Activated naive CD4-positive, alpha-beta T cell treated with anti-CD3 and anti-CD28 coated beads, Interleukin-2, amount 50 U/mL, for 72 hours (primary cell): Measurements from ENCODE around the gene AKNA. TPM values are rescaled to one million over a fixed set of nuclear protein-coding genes. Genes with fewer than 3 reads are reported as not detected.

ENCODE experiments used
- ATAC-seq, 2 donors: fragments of 150-1000 bp; cut with Tn5 transposase; 2 replicates each; pipeline ENCODE4 v1.10.0; 2021; ENCODE audit warnings: mild to moderate bottlenecking in 2 of 2, moderate library complexity in 2 of 2
- DNase-seq, 2 donors: peaks; one replicate each; pipeline ENCODE4 v3.0.0; 2021 to 2022; ENCODE audit warnings: low spot score in 2 of 2
- H3K27ac Mint-ChIP-seq, 2 donors: one replicate each; pipeline ENCODE4 v1.8.0; 2022; ENCODE audit warnings: mild to moderate bottlenecking in 2 of 2, mixed read lengths in 2 of 2
- H3K36me3 Mint-ChIP-seq, 2 donors: one replicate each; pipeline ENCODE4 v1.8.0; 2022; ENCODE audit warnings: mixed read lengths in 2 of 2
- H3K9me3 Mint-ChIP-seq, 2 donors: one replicate each; pipeline ENCODE4 v1.8.0; 2022; ENCODE audit warnings: mixed read lengths in 2 of 2
- total RNA-seq, 2 donors: library from RNA; stranded (reverse); gene quantifications; one replicate each; pipeline ENCODE4 v1.2.3, GENCODE V29; 2022

AKNA gene
- total RNA-seq, 2 donors from 2014 or later = 165 to 174 TPM

DNA sequence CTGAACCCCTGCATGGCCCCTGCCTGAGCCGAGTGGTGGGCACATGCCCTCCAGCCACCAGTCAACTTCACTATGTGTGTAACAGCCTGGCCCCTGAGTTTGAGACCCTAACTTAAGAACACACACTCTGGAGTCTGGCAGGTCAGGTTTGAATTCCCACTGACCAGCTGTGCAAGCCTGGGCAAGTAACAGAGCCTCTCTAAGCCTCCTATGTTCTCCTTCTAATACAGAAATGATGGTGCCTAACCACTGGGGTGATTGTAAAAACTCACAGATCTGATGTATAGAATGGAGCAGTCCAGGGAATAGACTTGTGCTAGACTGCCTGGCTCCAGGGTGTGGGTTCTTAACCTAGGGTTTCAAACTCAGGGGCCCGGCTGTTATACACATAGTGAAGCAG, 16.7 kb upstream of the AKNA start:
- DNase-seq (no peak), ATAC-seq (no peak)
- Mint-ChIP-seq H3K27ac (no peak overlapping the region), H3K36me3 (no peaks in the 10 kb centered on the region), H3K9me3 (no peaks in the 10 kb centered on the region)

DNA sequence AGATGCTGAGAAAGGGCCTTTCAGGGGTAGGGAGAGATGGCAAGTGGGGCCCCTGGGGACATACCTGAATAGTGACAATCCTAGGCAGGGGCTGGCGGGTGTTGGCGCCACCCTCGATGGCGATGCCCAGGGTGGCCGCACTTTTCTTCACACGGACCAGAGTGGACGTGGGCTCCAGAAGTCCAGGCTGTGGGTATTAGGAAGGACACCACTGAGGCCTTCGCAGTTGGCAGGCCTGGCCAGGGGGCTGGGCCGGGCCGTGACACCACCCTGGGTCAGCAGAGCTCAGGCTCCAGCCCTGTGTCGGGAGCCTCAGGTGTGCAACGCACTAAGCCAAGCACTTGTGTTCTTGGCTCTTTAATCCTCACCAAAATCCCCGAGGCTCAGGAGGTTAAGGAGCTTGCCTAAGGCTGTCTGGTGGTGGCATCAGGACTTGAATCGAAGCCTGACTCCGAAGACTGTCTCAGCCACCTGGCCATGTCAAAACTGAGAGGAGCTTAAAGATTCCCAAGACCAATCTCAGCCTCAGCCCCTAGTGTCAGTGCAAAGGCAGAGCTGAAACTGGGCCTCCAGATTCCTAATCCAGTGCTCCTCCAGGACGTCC, 15.5 kb upstream of the AKNA start:
- DNase-seq (no peak), ATAC-seq (no peak)
- Mint-ChIP-seq H3K36me3 (no peaks in the 10 kb centered on the region), H3K27ac (peak overlapping the region in 1 of 2 donors; percentile 46), H3K9me3 (no peaks in the 10 kb centered on the region)

DNA sequence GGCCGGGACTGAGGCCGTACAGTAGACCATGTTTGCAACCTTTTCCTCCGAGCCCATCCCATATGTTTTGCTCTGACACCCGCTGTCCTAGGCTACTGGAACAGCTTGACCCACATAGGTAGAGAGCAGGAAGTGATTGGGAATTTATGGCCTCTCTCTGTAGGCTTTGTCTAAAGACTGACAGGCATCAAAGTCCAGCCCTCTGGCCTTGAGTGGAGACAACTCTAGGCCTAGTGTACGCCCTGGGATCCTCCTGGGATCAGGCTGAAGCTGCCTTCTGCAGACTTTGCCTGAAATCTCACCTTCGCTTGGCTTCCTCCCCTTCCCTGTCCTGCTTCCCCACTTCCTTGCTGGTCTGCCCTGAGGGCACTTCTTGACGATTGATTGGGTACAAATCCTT, 13.6 kb upstream of the AKNA start:
- ATAC-seq (no peak), DNase-seq (no peak)
- Mint-ChIP-seq H3K36me3 (peaks cover 10 to 12% of the 10 kb centered on the region in 2 donors), H3K27ac (no peak overlapping the region), H3K9me3 (no peaks in the 10 kb centered on the region)

DNA sequence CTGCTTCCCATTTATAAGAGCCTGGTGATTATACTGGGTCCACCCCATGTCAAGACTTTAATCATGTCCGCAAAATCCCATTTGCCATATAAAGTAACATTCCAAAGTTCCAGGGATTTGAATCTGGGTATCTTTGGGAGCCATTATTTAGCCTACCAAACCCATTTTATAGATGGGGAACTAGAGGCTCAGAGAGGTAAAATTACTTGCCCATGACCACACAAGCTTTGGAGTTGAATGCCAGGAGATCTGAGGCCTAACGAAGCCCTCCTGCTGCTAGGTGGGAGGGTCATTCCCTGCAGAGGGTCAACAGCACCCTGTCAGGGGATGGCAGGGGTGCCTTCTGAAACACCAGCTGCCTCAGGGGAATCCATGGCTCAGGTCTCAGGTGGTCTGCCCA, 13.0 kb upstream of the AKNA start:
- Mint-ChIP-seq H3K27ac (no peak overlapping the region), H3K9me3 (no peaks in the 10 kb centered on the region), H3K36me3 (peaks cover 10 to 12% of the 10 kb centered on the region in 2 donors)
- no peak for ATAC-seq
- no peak for DNase-seq

DNA sequence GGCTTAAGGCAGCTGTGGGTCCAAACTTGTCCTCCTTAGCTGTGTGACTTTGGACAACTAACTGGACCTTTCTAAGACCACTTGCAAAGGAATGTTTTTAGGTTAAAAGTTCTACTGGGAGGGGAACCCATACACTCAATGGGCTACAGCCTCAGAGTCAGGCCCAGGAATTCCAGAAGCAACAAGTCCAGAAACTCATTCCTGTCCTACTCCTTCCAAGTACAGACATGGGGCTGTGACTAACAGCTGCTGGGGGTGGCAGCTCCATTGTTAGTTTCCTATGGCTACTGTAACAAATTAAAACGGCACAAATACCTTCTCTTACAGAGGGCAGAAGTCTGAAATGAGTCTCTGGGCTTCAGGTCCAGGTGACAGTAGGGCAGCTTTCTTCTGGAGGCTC, 12.4 kb upstream of the AKNA start:
- Mint-ChIP-seq H3K36me3 (peaks cover 10 to 12% of the 10 kb centered on the region in 2 donors), H3K27ac (no peak overlapping the region), H3K9me3 (no peaks in the 10 kb centered on the region)
- DNase-seq = no peak
- ATAC-seq = no peak

DNA sequence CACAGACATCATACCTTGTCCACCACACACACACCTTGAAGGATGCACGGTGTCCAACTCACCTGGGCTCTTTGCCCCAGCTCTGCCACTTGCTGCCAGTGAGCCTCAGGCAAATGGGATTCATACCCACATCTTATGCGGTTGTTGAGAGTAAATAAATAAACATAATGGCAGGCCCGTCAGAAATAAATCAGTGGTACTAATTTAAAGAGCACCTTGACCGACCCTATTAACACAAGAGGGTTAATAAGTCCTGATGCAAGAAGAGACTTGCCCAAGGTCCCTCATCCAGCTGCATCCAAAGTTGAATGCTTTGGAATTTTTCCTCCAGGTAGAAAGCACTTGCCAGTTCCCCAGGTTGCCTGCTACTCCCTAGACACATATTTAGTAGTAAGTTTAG, 11.6 kb upstream of the AKNA start:
- Mint-ChIP-seq H3K36me3 (peaks cover 10 to 12% of the 10 kb centered on the region in 2 donors), H3K27ac (no peak overlapping the region), H3K9me3 (no peaks in the 10 kb centered on the region)
- DNase-seq = no peak
- no peak for ATAC-seq

DNA sequence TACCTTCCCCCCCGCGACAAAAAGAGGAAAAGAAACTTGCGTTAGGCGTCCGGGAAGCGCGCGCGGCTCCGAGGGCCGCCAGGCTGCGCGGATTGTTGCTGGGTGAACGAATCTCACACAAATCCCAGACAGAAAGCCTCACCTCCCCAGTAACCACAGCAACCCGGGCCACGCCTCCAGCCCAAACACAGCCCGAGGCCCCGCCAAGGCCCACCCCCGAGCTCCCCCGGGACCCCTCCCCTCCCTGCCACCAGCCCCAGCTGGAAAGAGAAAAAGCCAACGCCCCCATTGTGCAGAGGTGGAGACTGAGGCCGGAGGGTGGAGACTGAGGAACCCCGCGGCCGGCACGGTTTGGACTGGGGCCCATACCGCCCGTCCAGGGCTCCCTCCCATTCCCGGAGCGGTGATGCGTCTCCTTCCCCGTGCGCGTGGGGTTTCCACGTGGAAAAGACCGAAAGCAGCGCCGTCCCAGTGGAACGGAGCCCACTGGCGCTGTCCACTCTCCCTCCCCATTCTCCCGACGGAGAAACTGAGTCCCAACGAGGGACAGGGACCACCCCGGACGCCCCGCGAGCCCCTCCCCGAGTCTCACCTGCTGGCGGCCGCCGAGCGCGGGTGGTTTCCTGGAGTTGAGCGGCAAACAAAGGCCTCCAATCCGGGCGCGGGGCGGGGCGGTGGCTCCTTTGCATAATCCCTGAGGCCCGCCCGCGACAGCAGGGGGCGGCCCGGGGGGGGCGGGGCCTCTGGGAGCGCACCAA, 10.2 kb upstream of the AKNA start:
- peak; percentile 87 to 89 for ATAC-seq
- Mint-ChIP-seq H3K36me3 (peaks cover 10 to 18% of the 10 kb centered on the region in 2 donors), H3K9me3 (no peaks in the 10 kb centered on the region), H3K27ac (peak overlapping the region; percentile 88 to 95)
- DNase-seq = peak; percentile 96 to 98

DNA sequence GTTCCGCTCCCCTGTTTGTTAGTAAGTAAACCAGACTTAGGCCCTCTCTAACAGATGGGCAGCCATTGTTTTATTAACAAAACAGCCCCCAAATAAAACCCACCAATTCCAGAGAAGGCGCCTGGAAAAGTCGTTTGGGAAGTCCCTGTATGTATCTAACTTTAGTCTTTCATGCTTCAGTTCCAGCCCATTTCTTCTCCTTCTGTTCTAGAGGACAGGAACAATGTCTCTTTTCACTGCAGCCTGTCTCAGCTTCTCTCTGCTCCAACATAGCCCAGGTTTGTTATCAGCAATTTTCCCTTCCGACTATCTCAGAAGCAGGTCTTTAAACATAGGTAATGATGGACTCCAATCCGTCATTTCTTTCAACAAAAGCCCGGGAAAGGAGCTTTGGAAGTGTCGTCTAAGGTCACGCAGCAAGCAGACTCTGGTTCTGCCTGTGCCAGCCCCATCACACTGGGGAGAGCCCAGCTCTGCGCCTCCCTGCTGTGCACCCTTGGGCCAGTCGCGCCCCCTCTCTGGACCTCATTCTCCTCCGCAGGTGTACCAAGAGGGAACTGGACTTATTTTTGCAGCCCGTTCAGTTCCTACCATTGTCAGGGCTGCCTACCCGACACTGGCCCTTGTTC, 9.6 kb upstream of the AKNA start:
- no peak for DNase-seq
- no peaks in the 10 kb centered on the region for H3K9me3 Mint-ChIP-seq
- H3K27ac Mint-ChIP-seq = peak overlapping the region; percentile 88 to 95
- peaks cover 10 to 18% of the 10 kb centered on the region in 2 donors for H3K36me3 Mint-ChIP-seq
- ATAC-seq = peak; percentile 11 to 25

DNA sequence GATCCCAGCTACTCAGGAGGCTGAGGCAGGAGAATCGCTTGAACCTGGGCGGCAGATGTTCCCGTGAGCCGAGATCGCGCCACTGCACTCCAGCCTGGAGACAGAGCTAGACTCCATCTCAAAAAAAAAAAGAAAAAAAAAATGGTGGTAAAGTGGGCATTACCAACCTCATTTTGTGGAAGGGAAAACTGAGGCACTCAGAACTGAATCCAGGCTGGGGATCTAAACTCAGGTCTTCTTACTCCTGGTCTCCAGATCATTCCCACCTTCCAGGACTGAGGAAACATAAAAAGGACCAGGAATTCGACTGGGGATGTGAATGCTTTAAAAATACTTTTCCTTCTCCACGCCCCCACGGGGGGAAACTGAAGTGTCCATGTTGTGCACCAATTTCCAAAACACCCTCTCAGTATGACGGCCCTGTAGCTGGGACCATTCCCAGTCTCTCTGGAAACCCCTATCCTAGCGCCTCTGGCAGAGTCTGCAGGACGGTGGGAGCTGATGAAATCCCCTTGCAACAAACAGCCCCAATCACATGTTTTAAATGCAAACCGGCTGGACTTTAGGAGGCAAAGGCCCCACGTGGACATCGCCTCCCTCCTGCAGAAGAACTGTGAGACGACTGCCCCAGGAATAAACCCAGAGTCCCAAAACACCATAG, 8.9 kb upstream of the AKNA start:
- H3K36me3 Mint-ChIP-seq = peaks cover 10 to 18% of the 10 kb centered on the region in 2 donors
- H3K27ac Mint-ChIP-seq = peak overlapping the region in 1 of 2 donors; percentile 88
- no peak for DNase-seq
- no peaks in the 10 kb centered on the region for H3K9me3 Mint-ChIP-seq
- ATAC-seq = no peak

DNA sequence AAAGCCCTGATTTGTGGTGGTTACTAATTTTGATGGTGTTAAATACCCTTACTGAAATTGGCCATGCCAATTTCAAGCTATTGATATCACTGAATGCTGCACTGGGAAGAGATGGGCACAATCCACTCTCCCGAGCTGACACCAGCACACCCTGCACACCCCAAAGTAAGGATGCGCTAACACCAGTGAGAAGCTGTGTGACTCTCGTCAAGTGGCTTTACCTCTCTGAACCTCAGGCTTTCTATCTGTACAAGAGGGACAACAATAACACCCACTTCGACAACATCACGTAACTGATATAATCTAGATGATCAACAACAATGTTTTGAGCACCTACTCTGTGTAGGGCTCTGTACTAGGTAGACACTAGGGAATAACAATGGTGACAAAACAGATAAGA, 8.0 kb upstream of the AKNA start:
- ATAC-seq (no peak), DNase-seq (no peak)
- H3K36me3 Mint-ChIP-seq = peaks cover 15 to 20% of the 10 kb centered on the region in 2 donors
- H3K9me3 Mint-ChIP-seq = no peaks in the 10 kb centered on the region
- H3K27ac Mint-ChIP-seq = peak overlapping the region; percentile 50 to 81

DNA sequence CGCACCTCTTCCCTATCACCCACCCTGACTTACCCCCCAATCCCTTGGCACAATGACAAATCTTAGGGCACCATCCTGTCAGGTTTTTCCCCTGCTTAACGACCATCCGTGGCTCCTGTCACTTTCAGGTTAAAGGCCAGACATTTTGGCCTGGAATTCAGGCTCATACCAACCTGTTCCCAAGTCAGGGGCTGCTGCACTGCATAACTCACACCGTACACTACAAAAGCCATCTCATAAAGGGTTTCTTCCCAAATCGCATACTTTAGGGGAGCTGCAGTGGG, 7.5 kb upstream of the AKNA start:
- Mint-ChIP-seq H3K36me3 (peaks cover 20 to 25% of the 10 kb centered on the region in 2 donors), H3K9me3 (no peaks in the 10 kb centered on the region), H3K27ac (peak overlapping the region; percentile 79 to 81)
- DNase-seq = no peak
- ATAC-seq = no peak

DNA sequence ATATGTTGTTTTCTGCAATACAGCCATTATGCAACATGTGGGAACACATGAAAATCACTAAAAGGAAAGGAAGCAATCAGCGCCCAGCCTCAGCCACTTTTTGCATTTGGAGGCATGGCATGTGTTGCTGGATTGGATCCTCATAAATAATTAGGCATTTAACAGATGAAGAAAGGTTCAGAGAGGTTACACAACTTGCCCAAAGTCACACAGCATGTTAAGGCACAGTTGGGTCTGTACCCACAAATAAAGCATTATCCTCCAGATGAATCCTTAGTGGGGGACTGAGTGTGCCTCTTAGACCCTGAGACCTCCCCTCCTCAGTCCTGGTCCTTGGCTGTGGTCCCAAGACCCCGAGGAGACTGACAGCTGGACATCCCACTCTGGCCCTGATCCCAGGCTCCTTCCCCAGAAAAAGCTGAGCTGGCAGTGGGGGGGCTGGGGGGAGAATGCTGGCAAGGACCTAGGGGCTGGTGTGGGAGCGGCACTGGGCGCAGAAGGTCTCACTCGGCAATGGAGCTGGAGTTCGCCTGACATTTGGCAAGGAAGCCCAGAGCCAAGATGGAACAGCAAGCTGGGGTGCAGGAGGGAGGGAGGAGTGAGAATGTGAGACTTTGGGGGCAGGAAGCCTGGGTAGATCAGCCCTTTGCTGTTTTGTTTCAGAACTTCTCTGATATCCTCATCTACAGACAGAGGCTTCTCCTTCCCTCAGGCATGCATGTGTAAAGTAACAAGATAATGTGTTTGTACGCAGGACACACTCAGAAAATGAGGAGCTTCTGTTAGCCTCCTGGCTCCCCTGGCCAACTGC, 6.9 kb upstream of the AKNA start:
- Mint-ChIP-seq H3K36me3 (peaks cover 26 to 31% of the 10 kb centered on the region in 2 donors), H3K9me3 (no peaks in the 10 kb centered on the region), H3K27ac (peak overlapping the region; percentile 79 to 81)
- no peak for ATAC-seq
- no peak for DNase-seq

DNA sequence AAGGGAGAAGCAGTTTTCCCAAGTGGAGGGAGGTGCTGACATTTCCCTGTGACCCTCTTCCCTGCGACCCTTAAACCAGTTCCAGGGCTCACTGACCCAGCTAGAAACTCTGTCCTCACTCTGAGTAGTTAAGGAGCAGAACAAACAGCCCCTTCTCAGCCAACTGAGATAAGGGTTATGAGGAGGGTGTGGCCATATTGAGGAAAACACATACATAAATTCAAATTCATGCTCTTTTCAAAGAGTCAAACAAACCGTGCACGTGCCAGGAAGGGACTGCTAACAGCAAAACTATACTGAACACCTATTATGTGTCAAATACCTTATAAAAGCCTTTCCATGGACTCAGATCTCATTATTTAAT, 4.9 kb upstream of the AKNA start:
- Mint-ChIP-seq H3K36me3 (peaks cover 43 to 49% of the 10 kb centered on the region in 2 donors), H3K9me3 (no peaks in the 10 kb centered on the region), H3K27ac (no peak overlapping the region)
- DNase-seq (no peak), ATAC-seq (no peak)

DNA sequence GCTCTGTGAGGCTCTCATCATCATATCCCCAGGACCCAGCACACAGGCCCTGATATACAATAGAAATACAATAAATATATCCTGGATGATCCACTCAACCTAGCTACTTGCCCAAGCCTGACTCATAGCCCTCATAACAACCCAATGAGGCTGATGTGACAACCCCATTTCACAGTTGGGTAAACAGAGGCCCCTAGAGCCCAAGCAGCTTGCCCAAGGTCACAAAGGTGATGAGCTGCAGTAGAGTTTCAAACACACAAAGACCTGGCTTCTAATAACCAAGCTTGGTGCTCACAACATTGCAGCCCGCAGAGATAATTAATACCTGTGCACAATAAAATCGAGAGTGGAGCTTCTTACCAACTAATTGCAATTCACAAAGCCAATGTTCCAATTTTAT, 3.2 kb upstream of the AKNA start:
- Mint-ChIP-seq H3K36me3 (peaks cover 53 to 56% of the 10 kb centered on the region in 2 donors), H3K9me3 (no peaks in the 10 kb centered on the region), H3K27ac (peak overlapping the region; percentile 93 to 100)
- DNase-seq = no peak
- ATAC-seq = no peak

DNA sequence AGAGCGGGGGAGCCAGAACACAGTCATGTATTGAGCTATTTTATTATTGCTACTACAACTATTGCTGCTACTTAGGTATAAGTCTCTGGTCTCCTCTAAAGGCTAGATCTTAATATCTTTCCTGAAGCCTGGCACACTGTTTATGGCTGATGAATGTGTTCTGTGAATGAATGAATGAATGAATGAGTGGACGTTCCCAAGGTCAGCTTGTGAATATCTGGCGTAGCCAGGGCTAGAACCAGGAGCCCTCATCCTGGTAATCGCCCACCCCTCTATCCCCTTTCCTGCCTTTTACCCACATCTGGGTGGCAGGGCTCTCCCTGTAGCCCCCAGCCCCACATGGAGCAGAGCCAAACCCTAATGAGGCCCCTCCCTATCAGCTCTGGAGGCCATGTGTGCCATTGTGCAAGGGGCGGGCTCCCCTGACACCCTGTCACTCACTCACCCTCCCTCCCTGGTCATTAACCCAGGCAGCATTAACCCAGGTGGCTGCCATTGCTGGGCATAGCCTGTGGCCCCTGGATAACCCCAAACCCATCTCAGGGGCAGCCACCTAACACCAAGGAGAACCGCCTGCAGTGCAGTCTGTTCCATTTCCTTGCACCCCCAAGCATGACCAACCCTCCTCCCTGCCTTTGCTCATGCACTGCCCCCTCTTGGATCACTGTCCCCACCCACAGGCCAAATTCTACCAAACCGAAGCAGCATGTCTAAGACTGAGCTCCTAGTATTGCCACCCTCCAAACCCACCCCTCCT, 2.0 kb upstream of the AKNA start:
- ATAC-seq = no peak
- Mint-ChIP-seq H3K9me3 (no peaks in the 10 kb centered on the region), H3K27ac (peak overlapping the region; percentile 99 to 100), H3K36me3 (peaks cover 59 to 60% of the 10 kb centered on the region in 2 donors)
- DNase-seq = no peak

DNA sequence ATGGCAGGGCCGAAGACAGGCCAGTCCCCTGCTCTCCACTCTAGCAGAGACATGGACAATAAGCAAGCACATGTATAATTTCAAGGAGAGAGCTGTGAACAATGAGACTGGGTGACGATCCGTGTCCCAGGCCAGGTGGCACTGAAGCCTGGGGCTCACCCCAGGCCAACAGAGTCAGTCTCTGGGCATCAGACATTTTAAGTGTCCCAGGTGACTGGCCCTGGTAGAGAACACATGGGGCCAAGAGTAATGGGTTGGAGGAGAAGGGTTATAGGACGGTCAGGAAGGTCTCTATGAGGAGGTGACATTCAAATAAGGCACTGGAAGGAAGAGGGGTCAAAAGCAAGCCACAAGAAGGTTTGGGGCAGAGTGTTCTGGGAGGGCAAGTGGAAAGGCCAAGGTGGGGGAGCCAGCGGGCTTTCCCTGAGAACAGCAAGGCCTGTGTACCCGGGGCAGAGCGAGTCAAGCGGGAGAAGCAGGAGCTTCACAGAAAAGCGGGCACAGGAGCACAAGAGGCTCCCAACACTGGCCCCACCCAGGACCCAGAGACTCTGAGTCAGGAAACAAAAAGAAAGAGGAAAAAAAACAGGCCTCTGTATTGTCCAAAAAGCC, 1.1 kb upstream of the AKNA start:
- H3K9me3 Mint-ChIP-seq = no peaks in the 10 kb centered on the region
- H3K27ac Mint-ChIP-seq = peak overlapping the region; percentile 99 to 100
- no peak for DNase-seq
- no peak for ATAC-seq
- peaks cover 63 to 67% of the 10 kb centered on the region in 2 donors for H3K36me3 Mint-ChIP-seq
